Activated CD8-positive, alpha-beta memory T cell treated with anti-CD3 and anti-CD28 coated beads for 24 hours (primary cell): ENCODE results near the gene SLA2.
"Not testable (repeated sequence)": the region's sequence is repeated elsewhere in the genome, so short reads cannot be mapped to it uniquely, and the experiment has no call there.

Experiments
- DNase-seq: peaks from one replicate; pipeline ENCODE4 v3.0.0-alpha.2; 2020

Gene SLA2

GRCh38 chr20:36573103-36573797 is 72.7 kb downstream of the SLA2 start, which contains the start of gene TGIF2:
Gene TGIF2 (plus strand): TSS chr20:36573597. CDS start chr20:36578775, 5,178 bp downstream.
- peak; percentile 96 for DNase-seq

GRCh38 chr20:36572701-36573102 is 73.3 kb downstream of the SLA2 start:
- no peak for DNase-seq

- no peak for DNase-seq
Measured at GRCh38 chr20:36571564-36572504, 74.2 kb downstream of the SLA2 start.

- DNase-seq = no peak
Measured at GRCh38 chr20:36569847-36570429, 76.1 kb downstream of the SLA2 start.

GRCh38 chr20:36565520-36565919 is 80.5 kb downstream of the SLA2 start:
- DNase-seq = no peak

GRCh38 chr20:36564726-36565121 is 81.3 kb downstream of the SLA2 start:
- not testable (repeated sequence) for DNase-seq

GRCh38 chr20:36564078-36564725 is 81.8 kb downstream of the SLA2 start:
- not testable (repeated sequence) for DNase-seq

- DNase-seq = no peak
Measured at GRCh38 chr20:36563374-36563773, 82.6 kb downstream of the SLA2 start.

- no peak for DNase-seq
Measured at GRCh38 chr20:36562724-36563123, 83.3 kb downstream of the SLA2 start.
